ENCODE data around the gene VIPR2. TPM values are rescaled to one million over a fixed set of nuclear protein-coding genes. Genes with fewer than 3 reads are reported as not detected.

Gene VIPR2
- total RNA-seq, 4 donors from 2014 or later = 0.33 to 0.56 TPM; not detected in 2

DNA sequence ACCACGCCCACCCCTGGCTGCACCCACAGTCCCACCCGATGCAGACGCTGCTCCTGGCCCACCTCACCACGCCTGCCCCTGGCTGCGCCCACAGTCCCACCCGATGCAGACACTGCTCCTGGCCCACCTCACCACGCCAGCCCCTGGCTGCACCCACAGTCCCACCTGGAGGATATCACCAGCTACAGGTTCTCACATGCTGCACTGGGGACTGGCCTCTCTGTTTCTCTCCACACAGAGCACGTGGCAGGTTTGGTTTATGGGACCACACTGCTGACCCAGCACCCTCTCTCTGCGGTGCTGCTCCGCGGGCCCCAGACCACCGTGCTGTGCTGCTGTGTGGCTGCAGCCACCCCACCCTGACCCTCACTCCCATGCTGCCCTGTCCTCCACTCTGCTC is 120.9 kb downstream of the VIPR2 start:
- Histone ChIP-seq H3K4me1 (no peaks in the 10 kb centered on the region), H3K27me3 (no peaks in the 10 kb centered on the region), H3K9me3 (no peaks in the 10 kb centered on the region), H3K4me3 (replicated peaks in 1 of 3) (no peak overlapping the region), H3K27ac (no peak overlapping the region), H3K36me3 (no peaks in the 10 kb centered on the region)
- no peak for DNase-seq
- intact Hi-C loops (cut with DNase I) = no loop called here
- TF ChIP-seq POLR2A (IDR thresholded peaks at IDR 0.05) (no peak), CTCF (IDR thresholded peaks at IDR 0.05) (no peak)
- WGBS, 2 donors = 90 to 94% methylated on average over 9 to 12 of the region's 12 CpGs

GRCh38 chr7:159023206-159023605 is 121.5 kb downstream of the VIPR2 start:
- H3K9me3 ChIP-seq = no peaks in the 10 kb centered on the region
- 93 to 95% methylated on average over 15 to 17 of the region's 17 CpGs for WGBS, 2 donors
- H3K27ac ChIP-seq = no peak overlapping the region
- no peaks in the 10 kb centered on the region for H3K27me3 ChIP-seq
- DNase-seq = no peak
- H3K4me3 ChIP-seq (replicated peaks in 1 of 3) = no peak overlapping the region
- intact Hi-C loops (cut with DNase I) = no loop called here
- no peaks in the 10 kb centered on the region for H3K36me3 ChIP-seq
- no peaks in the 10 kb centered on the region for H3K4me1 ChIP-seq
- TF ChIP-seq POLR2A (IDR thresholded peaks at IDR 0.05) (no peak), CTCF (IDR thresholded peaks at IDR 0.05) (no peak)

GRCh38 chr7:159022238-159022993 is 122.3 kb downstream of the VIPR2 start:
- Histone ChIP-seq H3K36me3 (no peaks in the 10 kb centered on the region), H3K4me3 (replicated peaks in 1 of 3) (no peak overlapping the region), H3K9me3 (no peaks in the 10 kb centered on the region), H3K27me3 (no peaks in the 10 kb centered on the region), H3K4me1 (no peaks in the 10 kb centered on the region), H3K27ac (no peak overlapping the region)
- no peak for DNase-seq
- 86 to 91% methylated on average over 17 to 20 of the region's 20 CpGs for WGBS, 2 donors
- intact Hi-C loops (cut with DNase I) = no loop called here
- TF ChIP-seq CTCF (IDR thresholded peaks at IDR 0.05) = no peak
- TF ChIP-seq POLR2A (IDR thresholded peaks at IDR 0.05) = no peak

DNA sequence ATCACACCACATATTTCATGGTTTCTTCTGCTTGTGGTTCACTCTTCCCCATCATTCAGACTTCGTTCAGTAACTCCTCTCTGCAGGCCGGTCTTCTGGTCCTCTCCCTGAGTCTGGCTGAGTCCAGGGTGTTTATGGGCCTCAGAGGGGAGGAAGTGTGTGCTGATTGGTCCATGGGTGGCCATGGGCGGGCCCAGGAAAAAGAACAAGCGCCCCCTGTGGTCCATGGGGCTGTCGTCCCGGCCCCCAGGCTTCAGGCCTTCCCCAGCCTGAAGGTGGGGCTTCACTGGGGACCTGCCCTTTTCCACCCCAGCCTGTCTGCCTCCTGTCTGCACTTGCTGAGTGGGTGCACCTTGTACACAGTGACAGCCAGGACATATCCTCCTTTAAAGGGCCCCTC is 123.7 kb downstream of the VIPR2 start:
- TF ChIP-seq CTCF (IDR thresholded peaks at IDR 0.05) (no peak), POLR2A (IDR thresholded peaks at IDR 0.05) (no peak)
- Histone ChIP-seq H3K36me3 (no peaks in the 10 kb centered on the region), H3K27ac (no peak overlapping the region), H3K4me1 (no peaks in the 10 kb centered on the region), H3K4me3 (replicated peaks in 1 of 3) (no peak overlapping the region), H3K27me3 (no peaks in the 10 kb centered on the region), H3K9me3 (no peaks in the 10 kb centered on the region)
- DNase-seq = no peak
- intact Hi-C loops (cut with DNase I) = no loop called here
- 67 to 83% methylated on average over 6 of the region's 6 CpGs for WGBS, 2 donors

DNA sequence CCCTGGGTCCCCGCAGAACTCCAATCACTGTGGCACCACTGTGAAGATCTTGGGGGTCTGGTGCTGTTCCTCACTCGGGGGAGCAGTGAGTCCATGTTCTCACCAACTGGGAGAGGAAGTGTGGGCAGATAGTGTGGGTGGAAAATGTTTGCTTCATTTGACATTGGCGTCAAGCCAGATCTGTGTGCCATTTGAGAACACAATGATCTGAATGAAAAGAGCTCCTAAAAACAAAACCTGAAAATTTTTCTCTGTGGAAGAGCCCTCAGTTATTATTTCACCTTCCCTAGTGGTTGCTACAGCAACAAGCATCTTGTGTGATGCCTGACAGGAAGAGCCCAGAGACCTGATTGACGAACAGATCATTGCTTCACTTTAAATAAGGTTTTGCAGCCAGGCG is 125.6 kb downstream of the VIPR2 start:
- intact Hi-C loops (cut with DNase I) = no loop called here
- H3K4me1 ChIP-seq = peaks cover 0 to 8% of the 10 kb centered on the region in 2 donors
- no peaks in the 10 kb centered on the region for H3K9me3 ChIP-seq
- TF ChIP-seq POLR2A (IDR thresholded peaks at IDR 0.05) (no peak), CTCF (IDR thresholded peaks at IDR 0.05) (no peak)
- no peaks in the 10 kb centered on the region for H3K27me3 ChIP-seq
- DNase-seq = no peak
- no peak overlapping the region for H3K4me3 ChIP-seq (replicated peaks in 1 of 3)
- H3K27ac ChIP-seq = no peak overlapping the region
- WGBS, 2 donors = 65 to 79% methylated on average over 5 of the region's 5 CpGs
- no peaks in the 10 kb centered on the region for H3K36me3 ChIP-seq
